ENCODE measurements around the gene DUSP12.
A peak's percentile ranks its signal among the peaks of the same experiment; 100 is the strongest.

DUSP12 gene

GRCh38 chr1:161771161-161771560 is 21.6 kb downstream of the DUSP12 start:
- no peak for DNase-seq

DNA sequence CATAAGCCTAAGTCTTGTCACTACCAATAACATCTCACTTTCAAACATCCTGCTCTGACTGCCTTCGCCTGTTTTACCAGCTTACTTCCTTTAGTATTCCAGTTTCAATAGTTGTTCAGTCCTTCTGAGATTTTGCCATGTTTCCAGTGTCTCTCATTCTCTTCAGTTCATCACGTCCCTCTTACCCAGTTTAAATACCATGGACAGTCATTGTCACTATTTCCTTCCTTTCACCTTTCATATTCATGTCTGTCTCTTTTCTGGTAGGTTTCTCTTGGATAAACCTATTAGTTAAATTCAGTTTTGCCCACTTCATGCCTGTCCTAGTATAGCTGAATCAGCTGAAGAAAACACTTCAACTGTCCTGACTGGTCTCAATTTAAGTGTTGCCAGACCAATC is 22.4 kb downstream of the DUSP12 start:
- DNase-seq, result no peak

DNA sequence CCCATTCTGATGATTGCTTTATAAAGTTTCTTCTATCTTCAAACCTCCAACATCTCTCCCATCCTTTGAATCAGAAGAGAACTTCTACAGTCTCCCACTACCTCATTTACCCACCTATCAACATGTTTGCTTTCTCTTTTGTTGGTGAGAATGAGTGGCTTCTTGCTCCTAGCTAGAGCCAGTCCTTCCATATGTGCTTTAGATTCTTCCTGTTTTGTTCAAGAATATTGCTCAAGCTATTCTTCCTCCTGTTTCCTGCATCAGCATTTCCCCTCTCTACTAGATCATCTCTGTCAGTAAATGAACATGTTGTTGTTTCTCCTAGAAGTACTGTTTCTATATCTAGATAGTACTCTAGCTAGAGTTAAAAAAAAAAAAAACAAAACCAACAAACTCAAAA is 22.8 kb downstream of the DUSP12 start:
- DNase-seq, result no peak

DNA sequence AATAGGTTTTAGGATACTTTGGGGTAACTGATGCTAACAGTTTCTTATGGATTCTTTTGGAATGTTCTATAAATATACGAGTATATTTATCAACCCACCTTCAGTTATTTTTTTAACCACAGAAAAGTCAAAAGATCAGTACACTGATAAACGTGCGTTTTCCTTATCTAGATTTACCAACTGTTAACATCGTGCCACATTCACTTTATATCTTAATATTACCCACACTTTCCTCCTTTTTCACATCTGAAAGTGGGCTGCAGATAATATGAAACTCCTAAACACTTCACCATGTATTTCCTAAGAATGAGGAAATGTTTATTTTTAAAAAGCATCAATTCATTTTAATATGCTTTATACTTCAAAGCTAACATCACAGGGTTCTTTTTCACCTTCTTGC is 24.2 kb downstream of the DUSP12 start:
- DNase-seq, result no peak

- DNase-seq, result no peak
Observed at GRCh38 chr1:161777261-161777660, 27.7 kb downstream of the DUSP12 start.

- DNase-seq, result no peak
Observed at GRCh38 chr1:161778522-161778921, 28.9 kb downstream of the DUSP12 start.

DNA sequence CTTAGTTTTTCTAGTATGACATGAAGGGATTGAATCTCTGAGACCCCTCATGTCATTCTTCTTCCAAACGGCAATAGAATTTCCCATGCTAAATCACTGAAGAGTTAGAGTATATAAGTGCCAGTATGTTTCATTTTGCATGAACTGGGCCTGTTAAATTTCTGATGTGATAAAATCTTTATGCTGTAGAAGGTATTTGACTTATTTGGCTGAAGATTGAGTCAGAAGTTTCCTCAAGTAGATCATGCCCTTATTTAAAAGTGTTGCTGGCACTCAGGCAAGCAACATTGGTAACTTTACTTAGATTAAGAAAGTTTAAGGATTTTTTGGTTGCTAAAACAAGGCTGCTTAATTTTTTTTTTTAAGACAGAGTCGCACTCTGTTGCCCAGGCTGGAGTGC is 29.8 kb downstream of the DUSP12 start:
- DNase-seq, result no peak

GRCh38 chr1:161781995-161782394 is 32.4 kb downstream of the DUSP12 start:
- DNase-seq, result no peak

GRCh38 chr1:161782886-161783285 is 33.3 kb downstream of the DUSP12 start:
- DNase-seq, result no peak

GRCh38 chr1:161784968-161785367 is 35.4 kb downstream of the DUSP12 start:
- DNase-seq, result no peak

GRCh38 chr1:161787355-161787754 is 37.8 kb downstream of the DUSP12 start:
- DNase-seq, result no peak

GRCh38 chr1:161790587-161791317 is 41.2 kb downstream of the DUSP12 start:
- DNase-seq, result no peak

DNA sequence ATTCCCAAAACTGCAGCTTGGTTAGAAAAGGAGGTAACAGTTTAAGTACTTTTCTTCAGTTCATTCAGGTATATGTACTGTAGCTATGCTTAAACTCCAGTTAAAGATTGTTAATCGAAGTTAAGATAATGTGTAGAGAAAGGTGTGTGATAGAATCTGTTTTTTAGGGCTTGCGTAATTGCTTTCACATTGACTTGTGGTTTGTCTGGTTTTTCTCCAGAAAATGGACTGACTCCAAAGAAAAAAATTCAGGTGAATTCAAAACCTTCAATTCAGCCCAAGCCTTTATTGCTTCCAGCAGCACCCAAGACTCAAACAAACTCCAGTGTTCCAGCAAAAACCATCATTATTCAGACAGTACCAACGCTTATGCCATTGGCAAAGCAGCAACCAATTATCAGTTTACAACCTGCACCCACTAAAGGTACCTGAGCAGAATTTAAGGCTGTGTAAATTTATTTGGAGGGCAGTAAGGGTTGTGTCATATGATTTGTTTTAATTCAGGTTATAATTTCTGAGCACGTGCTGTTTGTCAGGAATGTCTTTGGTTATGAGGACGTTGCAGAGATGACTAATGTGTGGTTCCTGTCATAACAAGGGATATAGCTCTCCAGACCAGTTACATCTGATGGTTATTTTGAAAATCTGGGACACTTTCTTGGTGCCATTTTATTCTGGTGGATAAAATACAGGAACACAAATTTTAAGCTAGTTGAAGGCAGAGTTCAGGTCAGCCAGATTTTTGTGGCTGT is 42.5 kb downstream of the DUSP12 start:
- DNase-seq, result no peak

DNA sequence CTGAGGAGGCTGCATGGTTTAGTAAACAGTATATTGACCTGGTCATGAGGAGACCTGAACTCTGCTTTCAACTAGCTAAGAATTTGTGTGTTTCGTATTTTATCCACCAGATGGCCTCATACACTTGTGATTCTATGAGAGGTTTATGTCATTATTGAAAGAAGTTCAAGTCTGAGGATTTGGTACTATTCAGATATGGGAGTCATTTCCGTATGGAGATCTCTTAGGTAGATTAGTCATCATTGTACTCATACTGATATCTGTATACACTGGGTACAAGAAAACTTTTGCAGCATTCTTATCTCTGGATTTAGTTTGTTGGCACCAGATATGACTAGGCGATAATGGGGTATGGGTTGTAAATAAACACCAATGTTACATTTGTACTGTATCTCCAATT is 43.2 kb downstream of the DUSP12 start:
- peak; percentile 64 for DNase-seq

DNA sequence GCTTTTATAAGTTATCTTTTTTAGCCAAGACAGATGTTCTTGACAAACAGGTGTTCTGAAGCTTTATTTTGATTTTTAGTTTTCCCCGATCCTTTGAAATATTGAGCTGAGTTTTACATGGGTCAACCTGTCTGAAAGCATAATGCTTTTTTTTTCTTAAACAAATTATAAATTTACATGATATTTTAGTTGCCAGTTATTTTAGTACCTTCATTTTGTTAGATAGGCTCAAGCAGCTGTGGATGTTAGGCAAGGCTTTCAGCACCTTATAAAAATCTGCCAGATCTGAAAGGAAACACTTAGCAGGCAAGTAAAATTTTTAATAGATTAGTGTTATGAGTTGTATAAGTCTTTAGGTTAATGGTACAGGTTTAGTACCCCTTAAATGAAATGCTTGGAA is 50.2 kb downstream of the DUSP12 start:
- DNase-seq, result peak; percentile 76

DNA sequence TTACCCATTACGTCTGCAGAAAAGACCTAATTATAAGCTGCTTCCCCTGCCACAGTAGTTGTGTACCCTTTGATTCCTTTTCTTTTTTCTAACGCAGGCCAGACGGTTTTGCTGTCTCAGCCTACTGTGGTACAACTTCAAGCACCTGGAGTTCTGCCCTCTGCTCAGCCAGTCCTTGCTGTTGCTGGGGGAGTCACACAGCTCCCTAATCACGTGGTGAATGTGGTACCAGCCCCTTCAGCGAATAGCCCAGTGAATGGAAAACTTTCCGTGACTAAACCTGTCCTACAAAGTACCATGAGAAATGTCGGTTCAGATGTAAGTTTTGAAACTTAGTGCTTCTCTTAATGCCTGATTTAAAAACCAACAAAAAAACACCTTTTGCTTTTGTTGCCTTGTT is 52.4 kb downstream of the DUSP12 start:
- no peak for DNase-seq

DNA sequence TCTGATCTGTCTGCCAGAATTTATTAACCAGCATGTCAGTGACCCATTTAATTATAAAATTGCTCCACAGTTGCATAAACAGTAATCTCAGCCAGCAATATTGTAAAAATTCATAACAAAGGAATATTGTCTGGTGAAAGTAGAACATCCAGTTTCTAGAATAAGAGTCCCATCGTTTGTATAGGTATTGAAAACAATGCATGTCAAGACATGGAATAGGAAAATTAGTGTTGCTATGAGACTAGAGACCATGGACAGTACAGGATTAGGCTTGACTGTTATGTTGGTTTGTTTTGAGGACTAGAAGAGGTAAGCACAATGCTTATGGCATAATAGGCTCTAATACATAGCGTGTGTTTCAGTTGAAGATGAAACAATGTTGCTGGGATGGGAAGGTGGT is 53.6 kb downstream of the DUSP12 start:
- DNase-seq, result peak; percentile 99

DNA sequence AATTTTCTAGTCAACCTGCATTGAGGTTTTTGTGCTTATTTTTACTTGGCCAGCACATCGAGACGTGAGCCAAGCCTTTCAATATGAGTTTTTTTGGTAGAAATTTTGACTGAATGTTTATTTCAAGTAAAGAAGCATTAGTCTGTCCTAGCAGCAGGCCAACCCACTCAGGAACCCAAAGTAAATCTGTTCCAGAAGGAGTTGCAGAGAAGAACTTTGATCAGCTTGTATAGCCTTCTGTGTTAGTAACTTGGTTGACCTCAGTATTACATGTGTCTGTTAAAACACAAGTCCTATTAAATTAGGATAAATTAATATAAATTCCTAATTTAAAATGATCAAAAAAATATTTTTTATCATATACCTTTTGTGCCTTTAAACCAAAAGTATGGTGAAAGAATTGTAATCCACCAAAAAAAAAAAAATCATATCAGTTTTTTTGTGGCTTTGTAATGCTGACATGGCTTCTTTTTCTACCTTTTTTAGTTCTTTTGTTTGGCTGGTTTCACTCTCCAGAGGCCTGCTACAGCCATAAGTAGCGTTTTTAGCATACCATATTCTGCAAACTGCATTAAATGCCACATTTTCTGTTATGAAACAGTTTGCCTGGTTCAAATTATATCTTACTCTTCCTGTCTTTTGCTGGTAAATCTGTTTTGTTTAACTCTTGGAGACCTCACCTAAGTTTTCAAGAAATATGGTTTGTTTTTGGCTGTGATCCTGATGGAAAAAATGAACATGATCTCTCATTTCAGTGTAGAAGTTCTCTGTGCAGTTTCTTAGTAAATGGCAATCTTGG is 56.0 kb downstream of the DUSP12 start:
- no peak for DNase-seq

All from NCI-H526 treated with DMSO at 0.1 percent for 48 hours (cell line).